Smooth muscle cell (in vitro differentiated cells): ENCODE results near the gene TRIM44. TPM values are rescaled to one million over a fixed set of nuclear protein-coding genes. Genes with fewer than 3 reads are reported as not detected.

Experiments used
- DNase-seq: peaks from one replicate; lab custom pipeline; 2025; ENCODE audit not compliant: unreplicated experiment; lab: John Stamatoyannopoulos, UW
- H2AFZ ChIP-seq: fragments of 200-600 bp; sonication (generic); 2 replicates; pipeline ENCODE4 v1.6.0; 2016; ENCODE audit warnings: antibody characterized with exemption, low read depth, mild to moderate bottlenecking
- H3F3A ChIP-seq: fragments of 200-600 bp; sonication (generic); 2 replicates; pipeline ENCODE4 v1.6.0; 2017; ENCODE audit warnings: antibody characterized with exemption, low read depth
- H3K27ac ChIP-seq: fragments of 200-600 bp; sonication (generic); 2 replicates; pipeline ENCODE4 v1.5.1; 2016; ENCODE audit warnings: low read depth, mild to moderate bottlenecking
- H3K27me3 ChIP-seq: fragments of 200-600 bp; sonication (generic); 2 replicates; pipeline ENCODE4 v1.6.1; 2016; ENCODE audit warnings: low read depth, mild to moderate bottlenecking
- H3K36me3 ChIP-seq: fragments of 200-600 bp; sonication (generic); 2 replicates; pipeline ENCODE4 v1.5.1; 2016; ENCODE audit warnings: low read depth
- H3K4me1 ChIP-seq: fragments of 200-600 bp; sonication (generic); 2 replicates; pipeline ENCODE4 v1.5.1; 2016; ENCODE audit warnings: low read depth
- H3K4me2 ChIP-seq: fragments of 200-600 bp; sonication (generic); 2 replicates; pipeline ENCODE4 v1.6.0; 2016; ENCODE audit warnings: mild to moderate bottlenecking
- H3K4me3 ChIP-seq: fragments of 200-600 bp; sonication (generic); 2 replicates; pipeline ENCODE4 v1.5.1; 2016; ENCODE audit warnings: mild to moderate bottlenecking
- H3K79me2 ChIP-seq: fragments of 200-600 bp; sonication (generic); 2 replicates; pipeline ENCODE4 v1.6.0; 2016; ENCODE audit warnings: low read depth, mild to moderate bottlenecking
- H3K9ac ChIP-seq: fragments of 200-600 bp; sonication (generic); 2 replicates; pipeline ENCODE4 v1.6.0; 2016; ENCODE audit warnings: low read depth
- H3K9me3 ChIP-seq: fragments of 200-600 bp; sonication (generic); replicated peaks from 2 replicates; pipeline ENCODE4 v1.5.1; 2016; ENCODE audit warnings: low read depth
- H4K20me1 ChIP-seq: fragments of 200-600 bp; sonication (generic); 2 replicates; pipeline ENCODE4 v1.6.0; 2016; ENCODE audit warnings: low read depth
- CTCF ChIP-seq: fragments of 200-600 bp; sonication (generic); IDR thresholded peaks from 2 replicates; pipeline ENCODE4 v1.5.1; 2017; ENCODE audit warnings: borderline replicate concordance, mild to moderate bottlenecking, antibody characterized with exemption; ENCODE audit not compliant: insufficient read depth, poor library complexity, severe bottlenecking
- WGBS: methylation state at CpG from one replicate; pipeline ENCODE4 v1.1.7; 2016; ENCODE audit warnings: low lambda C conversion rate; 5-methylcytosine and 5-hydroxymethylcytosine counted together
- polyA plus RNA-seq: library from polyadenylated mRNA; unstranded; fragments of >200 nt; fragmentation: Nextera tagmentation; extraction: Ambion mirVana; gene quantifications from 2 replicates; pipeline ENCODE4 v1.2.1, GENCODE V29; 2016
- total RNA-seq: library from RNA; depleted of rRNA; stranded (reverse); fragments of >200 nt; gene quantifications from 2 replicates; pipeline ENCODE4 v1.2.3, GENCODE V29; 2014

TRIM44 gene
- total and polyA plus RNA-seq, 2 experiments from 2014 or later: 20.9 to 32.9 TPM

DNA sequence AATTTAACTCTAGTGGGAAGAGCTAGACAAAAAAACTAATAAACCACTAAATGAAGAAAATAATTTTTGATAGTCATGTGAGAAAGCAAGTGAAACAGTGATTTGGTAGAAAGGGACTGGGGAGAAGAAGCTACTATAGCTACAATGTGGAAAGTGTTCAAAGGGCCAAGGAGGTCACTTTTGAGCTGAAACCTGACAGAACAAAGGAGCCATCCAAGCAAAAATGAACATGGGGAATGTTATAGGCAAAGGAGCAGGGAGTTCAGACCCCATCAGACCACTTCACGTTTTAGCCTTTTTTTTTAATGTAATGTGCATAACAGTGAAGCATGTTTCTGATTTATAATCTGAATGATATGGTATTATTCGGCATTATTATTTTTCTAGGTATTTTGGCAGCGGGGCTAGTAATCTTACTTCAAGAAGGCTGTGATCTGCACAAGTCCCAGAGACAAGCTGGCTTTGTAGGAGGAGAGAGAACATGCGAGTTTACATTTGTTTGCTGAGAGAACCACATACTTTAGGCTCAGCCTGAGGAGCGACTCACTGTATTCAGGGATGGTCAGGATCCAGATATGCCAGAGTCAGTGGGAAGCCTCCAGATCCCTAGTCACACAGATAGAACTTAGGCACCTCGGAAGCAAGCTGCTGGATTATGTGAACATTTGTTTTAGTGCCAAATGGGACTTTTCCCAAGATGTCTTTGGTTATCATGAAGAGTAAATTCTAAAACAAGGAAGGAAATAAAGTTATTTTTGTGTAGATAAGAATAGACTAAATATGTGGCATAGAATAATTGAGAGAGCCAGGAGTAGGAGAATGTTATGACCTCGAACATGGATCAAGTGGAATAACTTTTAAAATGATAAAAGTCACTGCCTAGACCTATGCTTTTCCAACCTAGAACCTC, 118.6 kb downstream of the TRIM44 start:
- no peak for TF ChIP-seq CTCF
- DNase-seq: no peak

GRCh38 chr11:35781861-35782470, 119.4 kb downstream of the TRIM44 start:
- Histone ChIP-seq H3K4me1 (peaks cover 13% of the 10 kb centered on the region), H3K36me3 (no peaks in the 10 kb centered on the region), H3K27ac (no peak overlapping the region), H3F3A (no peaks in the 10 kb centered on the region), H3K4me2 (no peak overlapping the region), H3K79me2 (peaks cover 30% of the 10 kb centered on the region), H3K9me3 (no peaks in the 10 kb centered on the region), H2AFZ (no peak overlapping the region), H3K4me3 (no peak overlapping the region), H3K27me3 (no peaks in the 10 kb centered on the region), H3K9ac (no peak overlapping the region), H4K20me1 (peaks cover 69% of the 10 kb centered on the region)
- no peak for DNase-seq
- WGBS: 88% methylated on average over 3 of the region's 3 CpGs
- TF ChIP-seq CTCF: no peak

More for the DNA sequence above, 118.6 kb downstream of the TRIM44 start:
- Histone ChIP-seq H3K27me3 (no peaks in the 10 kb centered on the region), H4K20me1 (peaks cover 62% of the 10 kb centered on the region), H3K79me2 (peaks cover 32% of the 10 kb centered on the region), H3K36me3 (no peaks in the 10 kb centered on the region), H3K4me3 (no peak overlapping the region), H3F3A (no peaks in the 10 kb centered on the region), H3K4me2 (no peak overlapping the region), H3K9ac (no peak overlapping the region), H2AFZ (no peak overlapping the region), H3K4me1 (peaks cover 8% of the 10 kb centered on the region), H3K9me3 (no peaks in the 10 kb centered on the region), H3K27ac (no peak overlapping the region)
- 51% methylated on average over 7 of the region's 7 CpGs for WGBS

- Histone ChIP-seq H3K4me2 (no peak overlapping the region), H3K27ac (no peak overlapping the region), H3K9me3 (no peaks in the 10 kb centered on the region), H3K36me3 (no peaks in the 10 kb centered on the region), H4K20me1 (peaks cover 88% of the 10 kb centered on the region), H3K79me2 (peaks cover 30% of the 10 kb centered on the region), H3K4me3 (no peak overlapping the region), H3K4me1 (peaks cover 28% of the 10 kb centered on the region), H2AFZ (no peak overlapping the region), H3F3A (no peaks in the 10 kb centered on the region), H3K9ac (no peak overlapping the region), H3K27me3 (no peaks in the 10 kb centered on the region)
- 86% methylated on average over 3 of the region's 3 CpGs for WGBS
- no peak for TF ChIP-seq CTCF
- DNase-seq: no peak
These were observed 121.2 kb downstream of the TRIM44 start for GRCh38 chr11:35783809-35784208.

DNA sequence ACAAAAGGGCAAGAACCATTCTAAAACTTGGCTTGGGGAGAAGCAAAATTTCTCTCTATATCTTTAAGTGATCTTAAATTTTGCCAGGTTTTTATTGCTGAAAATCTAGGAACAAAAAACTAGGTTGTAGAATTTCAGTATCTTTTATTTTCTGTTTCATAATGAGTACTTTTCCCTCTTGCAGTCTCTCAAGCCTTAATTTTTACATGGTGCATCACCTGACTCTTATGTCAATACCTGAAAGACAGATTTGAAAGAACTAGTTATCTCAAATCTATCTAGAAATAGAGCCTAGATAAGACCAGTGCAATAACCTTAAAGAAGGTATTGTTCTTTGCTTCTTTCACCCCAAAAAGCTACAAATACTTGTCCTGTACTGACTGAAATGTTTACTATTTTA, 122.1 kb downstream of the TRIM44 start:
- Histone ChIP-seq H3K4me2 (no peak overlapping the region), H2AFZ (no peak overlapping the region), H3K27ac (no peak overlapping the region), H3F3A (no peaks in the 10 kb centered on the region), H3K27me3 (no peaks in the 10 kb centered on the region), H3K4me3 (no peak overlapping the region), H3K79me2 (peaks cover 33% of the 10 kb centered on the region), H3K9me3 (no peaks in the 10 kb centered on the region), H3K9ac (no peak overlapping the region), H4K20me1 (peaks cover 96% of the 10 kb centered on the region), H3K4me1 (peaks cover 30% of the 10 kb centered on the region), H3K36me3 (no peaks in the 10 kb centered on the region)
- TF ChIP-seq CTCF: no peak
- DNase-seq: no peak
